GM23248 (cell line): ENCODE measurements around the gene TAS1R3.

ENCODE experiments used
- EZH2 ChIP-seq: fragments of 200-600 bp; sonication (generic); IDR thresholded peaks from 2 replicates; pipeline ENCODE4 v1.6.1; 2018; ENCODE audit warnings: antibody characterized with exemption, mild to moderate bottlenecking; ENCODE audit not compliant: insufficient read depth, poor library complexity, severe bottlenecking
- EZH2phosphoT487 ChIP-seq: fragments of 200-600 bp; sonication (generic); IDR thresholded peaks from 2 replicates; pipeline ENCODE4 v1.6.1; 2018; ENCODE audit warnings: antibody characterized with exemption, moderate library complexity, mild to moderate bottlenecking, low read depth; ENCODE audit not compliant: insufficient read depth

DNA sequence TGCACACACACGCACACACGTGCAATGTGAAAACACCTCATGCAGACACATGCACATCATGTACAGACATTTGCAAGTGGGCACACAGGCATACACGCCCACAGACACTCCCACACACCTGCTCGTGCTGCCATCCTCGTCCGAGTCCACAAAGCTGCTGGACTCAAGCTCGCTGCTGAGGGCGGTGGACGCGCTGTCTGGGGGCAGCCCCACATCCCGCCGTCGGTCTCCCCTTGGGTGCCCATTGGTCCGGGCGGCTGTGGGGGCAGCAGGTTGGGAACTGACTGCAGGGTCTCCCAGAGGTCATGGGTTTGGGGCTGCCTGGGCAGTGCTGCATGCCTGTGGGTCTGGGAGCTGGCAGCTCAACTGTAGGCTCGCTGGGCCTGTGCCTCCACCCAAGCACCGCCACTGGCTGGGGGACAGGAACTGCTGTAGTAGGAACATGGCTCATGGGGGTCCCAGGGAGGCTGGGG is 10.5 kb downstream of the TAS1R3 start:
- no peak for TF ChIP-seq EZH2
- no peak for TF ChIP-seq EZH2phosphoT487
